HCT116 (cell line): ENCODE measurements around the gene CPTP.

ENCODE experiments used
- CTCF ChIP-seq, 3 experiments: fragments of 200-600 bp in 1 of 3; sonication (generic) in 1 of 3; IDR thresholded peaks in 2 of 3; conservative IDR thresholded peaks in 1 of 3; 2 replicates each; pipeline ENCODE4 v1.5.1; 2012 to 2017; ENCODE audit warnings: low read depth in 2 of 3, low read length in 2 of 3, antibody characterized with exemption in 1 of 3, borderline replicate concordance in 1 of 3, control low read depth in 1 of 3, mild to moderate bottlenecking in 1 of 3, mixed read lengths in 1 of 3, mixed run types in 1 of 3, moderate library complexity in 1 of 3; ENCODE audit not compliant: insufficient read depth in 1 of 3
- EGR1 ChIP-seq: IDR thresholded peaks from 2 replicates; pipeline ENCODE4 v1.6.1; 2012; ENCODE audit warnings: low read depth
- ELF1 ChIP-seq: IDR thresholded peaks from 2 replicates; pipeline ENCODE4 v1.6.1; 2012; ENCODE audit warnings: low read depth, borderline replicate concordance
- EZH2 ChIP-seq: fragments of 200-600 bp; sonication (generic); IDR thresholded peaks from 2 replicates; pipeline ENCODE4 v1.6.1; 2017; ENCODE audit warnings: antibody characterized with exemption, mixed run types
- EZH2phosphoT487 ChIP-seq: fragments of 200-600 bp; IDR thresholded peaks from 2 replicates; pipeline ENCODE4 v1.6.1; 2018; ENCODE audit warnings: antibody characterized with exemption, borderline replicate concordance
- FOSL1 ChIP-seq: IDR thresholded peaks from 2 replicates; pipeline ENCODE4 v1.6.1; 2012; ENCODE audit warnings: low read depth
- MAX ChIP-seq: IDR thresholded peaks from 2 replicates; pipeline ENCODE4 v1.6.1; 2012
- POLR2A ChIP-seq: IDR thresholded peaks from 2 replicates; pipeline ENCODE4 v1.7.0; 2011; ENCODE audit warnings: borderline replicate concordance; ENCODE audit not compliant: insufficient read depth, insufficient read length; ENCODE audit errors: extremely low read depth
- POLR2AphosphoS5 ChIP-seq: IDR thresholded peaks from 2 replicates; pipeline ENCODE4 v1.6.1; 2011; ENCODE audit warnings: mild to moderate bottlenecking, low read depth, low read length, moderate library complexity
- RAD21 ChIP-seq: IDR thresholded peaks from 2 replicates; pipeline ENCODE4 v1.6.1; 2012; ENCODE audit warnings: low read depth, mild to moderate bottlenecking
- YY1 ChIP-seq: IDR thresholded peaks from 2 replicates; pipeline ENCODE4 v1.6.1; 2011; ENCODE audit warnings: low read length, low read depth, moderate library complexity, mild to moderate bottlenecking; ENCODE audit not compliant: insufficient replicate concordance; ENCODE audit errors: extremely low read depth
- ZBTB33 ChIP-seq: IDR thresholded peaks from 2 replicates; pipeline ENCODE4 v1.6.1; 2011; ENCODE audit warnings: mild to moderate bottlenecking, low read length, moderate library complexity; ENCODE audit not compliant: insufficient replicate concordance; ENCODE audit errors: extremely low read depth
- ZNF274 ChIP-seq: fragments of 200-500 bp; sonication (Bioruptor generic); IDR thresholded peaks from 2 replicates; pipeline ENCODE4 v1.6.1; 2014; ENCODE audit warnings: mild to moderate bottlenecking, low read depth, low read length, inconsistent platforms

DNA sequence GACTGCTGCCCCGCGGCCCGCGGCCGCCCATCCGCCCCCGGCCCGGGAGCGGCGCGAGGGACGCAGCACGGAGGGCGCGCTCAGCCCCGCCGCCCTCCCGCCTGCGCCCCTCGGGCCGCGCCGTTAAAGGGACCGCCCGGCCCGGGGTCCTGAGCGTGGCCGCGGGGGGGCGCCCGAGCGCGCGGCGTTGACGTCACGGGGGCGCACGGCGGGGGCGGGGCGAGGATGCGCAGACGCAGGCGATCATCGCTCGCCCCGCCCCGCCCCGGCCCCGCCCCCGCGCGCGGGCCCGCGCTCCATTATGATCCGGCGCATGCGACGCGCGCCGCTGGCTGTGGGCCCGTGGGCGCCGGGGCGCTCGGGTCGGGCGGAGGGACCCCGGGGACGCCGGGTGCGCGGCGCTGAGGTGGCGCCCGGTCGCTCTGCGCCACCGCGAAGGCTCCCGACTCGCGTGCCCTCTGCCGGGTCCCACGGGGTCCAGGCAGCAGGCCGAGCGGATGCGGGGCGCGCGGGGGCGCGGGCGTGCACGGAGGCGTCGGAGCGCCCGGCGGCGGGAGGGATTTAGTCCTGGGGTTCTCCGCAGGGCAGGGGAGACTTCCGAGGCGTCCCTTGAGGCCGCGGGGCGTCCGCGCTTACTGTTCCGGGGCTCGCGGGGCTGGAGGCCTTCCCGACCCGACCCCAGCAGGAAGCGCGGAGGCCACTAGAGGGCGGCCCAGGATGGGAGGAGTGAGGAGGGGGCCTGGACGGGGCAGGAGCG lies 24.8 kb downstream of the CPTP start, which contains the start of gene DVL1:
- TF ChIP-seq CTCF (IDR thresholded peaks at IDR 0.05 in 2 of 3, conservative IDR thresholded peaks at IDR 0.05 in 1 of 3; ENCODE audit: borderline replicate concordance in 1 of 3, insufficient read depth in 1 of 3, low read depth in 2 of 3, low read length in 2 of 3) (peak in 2 of 3 experiments; percentile 32 to 48; a peak in 3 of 6 replicates), MAX (no peak), POLR2A (no peak), EZH2 (no peak), YY1 (no peak), EGR1 (no peak), POLR2AphosphoS5 (peak; percentile 69), FOSL1 (no peak), RAD21 (no peak), ZBTB33 (no peak), EZH2phosphoT487 (no peak), ZNF274 (no peak), ELF1 (no peak)
